Measurements from ENCODE around the gene ZNF669. TPM values are rescaled to one million over a fixed set of nuclear protein-coding genes. Genes with fewer than 3 reads are reported as not detected.
"Not testable (repeated sequence)": the region's sequence is repeated elsewhere in the genome, so short reads cannot be mapped to it uniquely, and the experiment has no call there.

Gene ZNF669
- polyA plus RNA-seq, 1 experiment, result 2.1 TPM

DNA sequence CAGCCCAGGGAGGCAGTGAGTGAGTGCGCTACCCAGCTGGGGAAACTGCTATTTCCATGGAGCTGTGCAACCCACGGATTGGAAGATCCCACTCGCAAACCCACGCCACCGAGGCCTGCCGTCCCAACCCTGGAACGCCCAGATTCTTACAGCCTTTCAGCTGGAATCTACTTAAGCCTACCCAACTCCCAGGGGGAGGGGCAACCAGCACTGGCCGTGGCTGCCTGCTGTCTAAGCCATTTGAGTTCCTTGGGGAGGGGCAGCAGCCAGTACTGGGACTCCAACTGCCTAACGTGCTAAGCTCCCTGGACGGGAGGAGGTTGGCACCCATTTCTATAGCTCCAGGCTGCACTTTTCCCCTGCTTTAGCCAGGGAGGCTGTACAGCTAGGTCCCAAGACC, 27.1 kb upstream of the ZNF669 start:
- ChIA-PET POLR2A (no interaction called here), CTCF (no interaction called here)
- DNase-seq (ENCODE audit: low read depth), result no peak
- TF ChIP-seq, protein P1, sequence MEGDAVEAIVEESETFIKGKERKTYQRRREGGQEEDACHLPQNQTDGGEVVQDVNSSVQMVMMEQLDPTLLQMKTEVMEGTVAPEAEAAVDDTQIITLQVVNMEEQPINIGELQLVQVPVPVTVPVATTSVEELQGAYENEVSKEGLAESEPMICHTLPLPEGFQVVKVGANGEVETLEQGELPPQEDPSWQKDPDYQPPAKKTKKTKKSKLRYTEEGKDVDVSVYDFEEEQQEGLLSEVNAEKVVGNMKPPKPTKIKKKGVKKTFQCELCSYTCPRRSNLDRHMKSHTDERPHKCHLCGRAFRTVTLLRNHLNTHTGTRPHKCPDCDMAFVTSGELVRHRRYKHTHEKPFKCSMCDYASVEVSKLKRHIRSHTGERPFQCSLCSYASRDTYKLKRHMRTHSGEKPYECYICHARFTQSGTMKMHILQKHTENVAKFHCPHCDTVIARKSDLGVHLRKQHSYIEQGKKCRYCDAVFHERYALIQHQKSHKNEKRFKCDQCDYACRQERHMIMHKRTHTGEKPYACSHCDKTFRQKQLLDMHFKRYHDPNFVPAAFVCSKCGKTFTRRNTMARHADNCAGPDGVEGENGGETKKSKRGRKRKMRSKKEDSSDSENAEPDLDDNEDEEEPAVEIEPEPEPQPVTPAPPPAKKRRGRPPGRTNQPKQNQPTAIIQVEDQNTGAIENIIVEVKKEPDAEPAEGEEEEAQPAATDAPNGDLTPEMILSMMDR (IDR thresholded peaks at IDR 0.05; ENCODE audit: insufficient read depth, low read depth, low read length), result no peak
- no peaks in the 10 kb centered on the region; the same call in none of the 2 replicates for H3K36me3 ChIP-seq (ENCODE audit: control insufficient read depth, insufficient read depth, low read length)
- H3K4me3 ChIP-seq (ENCODE audit: low read depth, low read length), result no peak overlapping the region
- H3K27me3 ChIP-seq (ENCODE audit: control insufficient read depth, insufficient read depth, low read length), result no peaks in the 10 kb centered on the region

DNA sequence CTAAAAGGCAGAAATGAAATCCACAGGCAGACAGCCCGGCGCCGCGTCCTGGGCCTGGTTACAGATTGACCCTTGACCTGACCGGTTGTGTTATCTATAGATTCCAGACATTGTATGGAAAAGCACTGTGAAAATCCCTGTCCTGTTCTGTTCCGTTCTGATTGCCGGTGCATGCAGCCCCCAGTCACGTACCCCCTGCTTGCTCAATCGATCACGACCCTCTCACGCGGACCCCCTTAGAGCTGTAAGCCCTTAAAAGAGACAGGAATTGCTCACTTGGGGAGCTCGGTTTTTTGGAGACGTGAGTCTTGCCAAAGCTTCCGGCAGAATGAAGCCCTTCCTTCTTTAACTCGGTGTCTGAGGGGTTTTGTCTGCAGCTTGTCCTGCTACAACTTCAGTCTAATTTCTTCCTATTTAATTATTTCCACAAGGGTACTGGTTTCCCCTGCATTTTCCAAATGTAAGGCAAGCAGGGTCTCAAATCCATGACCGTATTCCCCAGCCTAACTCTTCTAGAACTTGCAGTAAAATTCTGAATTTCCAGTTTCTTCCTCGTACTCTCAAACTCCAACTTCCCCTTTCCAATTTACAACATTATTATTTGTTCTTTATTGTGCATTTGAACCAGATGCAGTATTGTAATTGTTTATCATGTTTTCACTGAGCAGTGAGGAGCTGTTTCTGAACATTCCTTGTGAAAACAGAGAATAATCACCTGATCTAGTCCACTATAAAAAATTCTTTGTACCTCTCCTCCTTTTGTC, 23.5 kb upstream of the ZNF669 start:
- DNase-seq (ENCODE audit: low read depth); H3K4me3 ChIP-seq (ENCODE audit: low read depth, low read length); CTCF ChIA-PET; POLR2A ChIA-PET; H3K36me3 ChIP-seq (ENCODE audit: control insufficient read depth, insufficient read depth, low read length); H3K27me3 ChIP-seq (ENCODE audit: control insufficient read depth, insufficient read depth, low read length): not testable (repeated sequence)

DNA sequence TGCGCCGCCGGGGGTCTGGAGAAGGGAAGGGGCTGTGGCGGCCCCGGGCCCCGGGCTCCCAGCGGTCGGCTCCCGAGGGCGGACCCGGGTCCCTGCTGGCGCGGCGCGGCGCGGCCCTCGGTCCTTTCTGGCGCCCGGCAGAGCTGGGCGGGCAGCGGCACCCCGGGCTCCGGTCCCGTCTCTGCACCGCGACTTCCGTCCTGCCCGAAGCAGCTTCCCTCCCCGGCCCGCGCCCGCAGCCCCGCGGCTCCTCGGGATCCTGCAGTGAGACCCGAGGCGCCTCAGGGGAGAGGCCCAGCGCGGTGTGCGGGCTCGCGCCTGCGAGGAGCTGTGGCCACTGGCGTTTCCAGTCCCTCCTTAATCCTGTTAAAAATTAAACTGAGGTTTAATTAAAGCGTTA, 22.4 kb upstream of the ZNF669 start:
- CTCF ChIA-PET; POLR2A ChIA-PET; H3K4me3 ChIP-seq (ENCODE audit: low read depth, low read length): not testable (repeated sequence)

DNA sequence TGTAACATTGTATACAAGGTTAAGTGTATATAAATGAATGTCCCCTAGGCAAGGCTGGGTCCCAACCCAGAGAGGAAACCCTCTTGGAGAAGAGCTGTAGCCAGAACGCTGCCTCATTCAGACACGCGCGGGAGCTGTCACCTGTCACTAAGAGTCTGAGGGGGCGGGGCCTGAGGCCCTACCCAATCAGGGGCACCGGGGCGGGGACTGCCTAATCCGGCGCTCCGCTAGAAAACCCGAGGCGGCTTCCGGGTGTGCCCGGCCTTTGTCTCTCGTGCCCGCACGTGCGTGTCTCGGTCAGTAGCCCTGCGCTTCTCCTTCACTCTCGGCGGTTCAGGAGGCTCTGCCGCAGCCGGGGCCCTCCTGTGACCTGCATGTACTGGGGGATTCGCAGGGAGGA, 22.0 kb upstream of the ZNF669 start:
- DNase-seq (ENCODE audit: low read depth); POLR2A ChIA-PET; H3K36me3 ChIP-seq (ENCODE audit: control insufficient read depth, insufficient read depth, low read length); H3K4me3 ChIP-seq (ENCODE audit: low read depth, low read length); CTCF ChIA-PET; H3K27me3 ChIP-seq (ENCODE audit: control insufficient read depth, insufficient read depth, low read length): not testable (repeated sequence)

More for the DNA sequence above, 22.4 kb upstream of the ZNF669 start:
- H3K36me3 ChIP-seq (ENCODE audit: control insufficient read depth, insufficient read depth, low read length); H3K27me3 ChIP-seq (ENCODE audit: control insufficient read depth, insufficient read depth, low read length); DNase-seq (ENCODE audit: low read depth): not testable (repeated sequence)

DNA sequence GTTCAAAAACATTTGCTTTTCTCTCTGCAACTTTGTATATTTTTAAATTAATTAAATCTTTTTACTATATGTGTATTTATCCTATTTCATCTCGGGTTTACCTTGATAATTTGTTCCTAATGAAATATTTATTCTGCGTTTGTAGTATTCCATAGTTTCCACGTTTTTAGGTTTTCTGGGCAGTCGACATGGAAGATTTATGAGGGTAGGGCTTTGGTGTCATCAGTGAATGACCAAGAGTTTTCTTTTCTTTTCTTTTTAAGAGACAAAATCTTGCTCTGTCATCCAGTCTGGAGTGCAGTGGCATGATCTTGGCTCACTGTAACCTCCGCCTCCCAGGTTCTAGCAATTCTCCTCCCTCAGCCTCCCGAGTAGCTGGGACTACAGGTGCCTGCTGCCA, 17.2 kb upstream of the ZNF669 start:
- no peak for DNase-seq (ENCODE audit: low read depth)
- H3K27me3 ChIP-seq (ENCODE audit: control insufficient read depth, insufficient read depth, low read length), result no peaks in the 10 kb centered on the region
- POLR2A ChIA-PET, result no interaction called here
- H3K36me3 ChIP-seq (ENCODE audit: control insufficient read depth, insufficient read depth, low read length), result no peaks in the 10 kb centered on the region
- no peak overlapping the region for H3K4me3 ChIP-seq (ENCODE audit: low read depth, low read length)
- CTCF ChIA-PET, result no interaction called here
- TF ChIP-seq, protein P1 (IDR thresholded peaks at IDR 0.05; ENCODE audit: insufficient read depth, low read depth, low read length), result no peak

DNA sequence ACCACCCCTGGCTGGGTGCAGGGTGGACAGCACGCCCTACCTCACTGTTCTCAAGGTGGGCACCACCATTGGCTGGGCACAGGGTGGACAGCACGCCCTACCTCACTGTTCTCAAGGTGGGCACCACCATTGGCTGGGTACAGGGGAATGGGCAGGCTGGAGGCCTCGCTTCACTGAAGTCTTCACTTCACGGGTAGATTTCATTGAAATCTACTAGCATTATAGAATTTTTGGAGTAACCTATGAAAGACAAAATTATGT, 16.2 kb upstream of the ZNF669 start:
- POLR2A ChIA-PET; H3K27me3 ChIP-seq (ENCODE audit: control insufficient read depth, insufficient read depth, low read length); DNase-seq (ENCODE audit: low read depth); CTCF ChIA-PET; H3K36me3 ChIP-seq (ENCODE audit: control insufficient read depth, insufficient read depth, low read length); H3K4me3 ChIP-seq (ENCODE audit: low read depth, low read length): not testable (repeated sequence)

DNA sequence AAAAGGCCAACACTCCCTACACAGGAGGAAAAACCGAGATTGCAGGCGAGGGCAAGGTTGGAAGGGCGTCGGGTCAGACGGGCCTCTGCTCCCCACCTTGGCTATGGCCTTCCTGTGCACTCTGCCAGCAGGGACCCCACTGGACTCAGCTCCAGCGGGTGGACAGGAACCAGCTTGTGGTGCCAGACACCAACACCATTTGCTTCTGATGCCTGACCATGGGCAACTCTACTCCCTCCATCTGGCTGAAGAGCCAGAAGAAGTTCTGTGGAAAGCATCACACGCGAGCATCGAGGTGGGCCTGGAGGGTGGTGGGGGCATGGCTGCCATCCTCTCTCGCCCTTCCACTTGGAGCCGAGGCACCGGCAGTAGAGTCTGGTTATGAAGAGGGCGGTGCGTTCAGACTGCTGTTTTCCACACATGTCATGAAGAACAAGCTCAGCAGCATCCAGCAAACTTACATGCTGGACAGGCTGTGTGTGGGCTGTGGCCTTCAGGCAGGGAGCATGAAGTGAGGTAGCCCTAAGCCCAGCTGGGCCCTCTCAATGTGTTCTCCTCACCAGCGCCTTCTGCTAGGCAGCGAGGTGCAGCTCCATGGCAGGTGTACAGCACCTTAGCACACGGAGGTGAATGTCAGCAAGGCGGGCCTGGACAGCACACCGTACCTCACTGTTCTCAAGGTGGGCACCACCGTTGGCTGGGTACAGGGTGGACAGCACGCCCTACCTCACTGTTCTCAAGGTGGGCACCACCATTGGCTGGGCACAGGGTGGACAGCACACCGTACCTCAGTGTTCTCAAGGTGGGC, 15.6 kb upstream of the ZNF669 start:
- H3K36me3 ChIP-seq (ENCODE audit: control insufficient read depth, insufficient read depth, low read length), result no peaks in the 10 kb centered on the region
- H3K4me3 ChIP-seq (ENCODE audit: low read depth, low read length), result no peak overlapping the region
- DNase-seq (ENCODE audit: low read depth), result no peak
- ChIA-PET POLR2A (no interaction called here), CTCF (interaction anchor here (1.1 kb wide), 1 partner anchor 10 kb away, joined by 3 read pairs; no protein-coding TSS in a partner anchor)
- H3K27me3 ChIP-seq (ENCODE audit: control insufficient read depth, insufficient read depth, low read length), result no peaks in the 10 kb centered on the region
- TF ChIP-seq, protein P1 (IDR thresholded peaks at IDR 0.05; ENCODE audit: insufficient read depth, low read depth, low read length), result no peak
